Measurements from ENCODE around the gene NLGN2. TPM values are rescaled to one million over a fixed set of nuclear protein-coding genes. Genes with fewer than 3 reads are reported as not detected.

Gene NLGN2
- polyA plus RNA-seq, 1 experiment: 8.5 TPM

- DNase-seq (ENCODE audit: low read depth): no peak
- ChIA-PET CTCF (interaction anchor here (0.6 to 5.4 kb wide), 31 partner anchors 9 to 190 kb away, joined by 3 to 45 read pairs (median 6); partner anchors contain the start of genes CTDNEP1, NLGN2, POLR2A and SAT2), POLR2A (interaction anchor here (0.6 kb wide), 1 partner anchor 16 kb away, joined by 3 read pairs; no protein-coding TSS in a partner anchor)
- peak; percentile 48 for TF ChIP-seq CTCF (IDR thresholded peaks at IDR 0.05; ENCODE audit: insufficient read depth, low read depth, low read length)
- Histone ChIP-seq H3K36me3 (ENCODE audit: control insufficient read depth, insufficient read depth, low read length) (no peaks in the 10 kb centered on the region), H3K4me3 (ENCODE audit: low read depth, low read length) (peak overlapping the region; percentile 23), H3K27me3 (ENCODE audit: control insufficient read depth, insufficient read depth, low read length) (peaks cover 23% of the 10 kb centered on the region)
These were observed 29.1 kb downstream of the NLGN2 start for GRCh38 chr17:7436556-7437368.

- H3K36me3 ChIP-seq (ENCODE audit: control insufficient read depth, insufficient read depth, low read length): no peaks in the 10 kb centered on the region
- POLR2A ChIA-PET: interaction anchor here (0.6 kb wide), 1 partner anchor 16 kb away, joined by 3 read pairs; no protein-coding TSS in a partner anchor
- CTCF ChIA-PET: interaction anchor here (0.6 to 5.4 kb wide), 21 partner anchors 10 to 190 kb away, joined by 3 to 45 read pairs (median 7); partner anchors contain the start of genes NLGN2, POLR2A, SAT2 and SENP3
- H3K4me3 ChIP-seq (ENCODE audit: low read depth, low read length): 0 out of 2 replicates have a peak overlapping the region, but pooled peaks have one; percentile 1
- H3K27me3 ChIP-seq (ENCODE audit: control insufficient read depth, insufficient read depth, low read length): peaks cover 23% of the 10 kb centered on the region
- no peak for TF ChIP-seq CTCF (IDR thresholded peaks at IDR 0.05; ENCODE audit: insufficient read depth, low read depth, low read length)
- DNase-seq (ENCODE audit: low read depth): no peak
These were observed 29.8 kb downstream of the NLGN2 start for GRCh38 chr17:7437369-7437863.

GRCh38 chr17:7437950-7438614 is 30.4 kb downstream of the NLGN2 start:
- TF ChIP-seq CTCF (IDR thresholded peaks at IDR 0.05; ENCODE audit: insufficient read depth, low read depth, low read length): no peak
- Histone ChIP-seq H3K4me3 (ENCODE audit: low read depth, low read length) (peak overlapping the region; percentile 9; the same call in 1 of the 2 replicates), H3K36me3 (ENCODE audit: control insufficient read depth, insufficient read depth, low read length) (no peaks in the 10 kb centered on the region), H3K27me3 (ENCODE audit: control insufficient read depth, insufficient read depth, low read length) (peaks cover 23% of the 10 kb centered on the region)
- CTCF ChIA-PET: interaction anchor here (0.6 to 5.4 kb wide), 9 partner anchors 9 to 151 kb away, joined by 3 to 45 read pairs (median 7); partner anchors contain the start of genes POLR2A, SENP3, SOX15 and TMEM95
- DNase-seq (ENCODE audit: low read depth): no peak
- POLR2A ChIA-PET: interaction anchor here (0.5 kb wide), 1 partner anchor 118 kb away, joined by 3 read pairs; no protein-coding TSS in a partner anchor

- TF ChIP-seq CTCF (IDR thresholded peaks at IDR 0.05; ENCODE audit: insufficient read depth, low read depth, low read length): no peak
- POLR2A ChIA-PET: no interaction called here
- peak overlapping the region; percentile 38; the same call in 1 of the 2 replicates for H3K4me3 ChIP-seq (ENCODE audit: low read depth, low read length)
- peaks cover 23% of the 10 kb centered on the region for H3K27me3 ChIP-seq (ENCODE audit: control insufficient read depth, insufficient read depth, low read length)
- DNase-seq (ENCODE audit: low read depth): no peak
- CTCF ChIA-PET: interaction anchor here (0.6 to 5.4 kb wide), 6 partner anchors 8 to 150 kb away, joined by 3 to 45 read pairs (median 7); partner anchors contain the start of genes SOX15 and TMEM95
- no peaks in the 10 kb centered on the region for H3K36me3 ChIP-seq (ENCODE audit: control insufficient read depth, insufficient read depth, low read length)
These were observed 31.2 kb downstream of the NLGN2 start for GRCh38 chr17:7438656-7439460.

All from BJ (cell line).